SKM-1 (cell line): ENCODE results near the gene ENO4.

Experiments
- DNase-seq: peaks from one replicate; lab custom pipeline; 2025; ENCODE audit not compliant: unreplicated experiment; lab: John Stamatoyannopoulos, UW

Gene ENO4

GRCh38 chr10:116909307-116909706 lies 60.0 kb downstream of the ENO4 start:
- DNase-seq, result no peak

DNA sequence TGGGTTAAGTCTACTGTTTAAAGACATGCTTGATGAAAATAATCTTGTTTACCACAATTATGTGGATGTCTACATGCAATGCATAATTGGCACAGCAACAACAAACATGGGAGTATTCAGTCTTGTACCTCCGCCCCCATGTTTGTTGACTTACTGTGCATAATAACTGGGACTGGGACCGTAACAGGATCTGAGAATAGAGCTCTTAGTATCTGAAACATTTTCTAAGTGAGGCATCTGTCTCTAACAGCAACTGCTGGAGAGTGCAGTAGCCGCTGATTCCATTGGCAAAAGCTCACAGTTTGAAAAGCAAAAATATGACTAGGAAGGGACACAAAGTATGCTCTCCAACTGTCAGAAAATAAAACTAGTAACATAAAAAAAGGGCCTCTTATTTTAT lies 61.6 kb downstream of the ENO4 start:
- DNase-seq, result no peak

- DNase-seq, result no peak
Measured at GRCh38 chr10:116912162-116912561, 62.9 kb downstream of the ENO4 start.

DNA sequence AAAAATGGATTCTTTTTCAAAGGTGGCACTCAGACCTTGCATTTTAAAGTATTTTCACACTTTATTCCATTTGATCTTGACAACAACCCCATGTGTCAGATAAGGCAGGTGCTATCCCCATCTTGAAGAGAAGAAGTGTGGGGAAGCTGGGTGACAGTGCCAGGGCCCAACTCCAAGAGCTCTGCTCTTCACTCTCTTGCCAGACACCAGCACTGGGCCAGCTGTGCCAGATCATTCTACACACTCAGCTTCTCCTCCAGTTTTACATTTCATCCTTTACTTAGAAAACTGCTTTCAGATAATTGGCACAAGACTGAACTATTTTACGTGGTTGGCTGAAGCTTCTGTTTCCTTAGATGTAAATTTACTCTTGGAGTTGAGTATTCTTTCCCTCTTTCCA lies 64.4 kb downstream of the ENO4 start:
- no peak for DNase-seq

DNA sequence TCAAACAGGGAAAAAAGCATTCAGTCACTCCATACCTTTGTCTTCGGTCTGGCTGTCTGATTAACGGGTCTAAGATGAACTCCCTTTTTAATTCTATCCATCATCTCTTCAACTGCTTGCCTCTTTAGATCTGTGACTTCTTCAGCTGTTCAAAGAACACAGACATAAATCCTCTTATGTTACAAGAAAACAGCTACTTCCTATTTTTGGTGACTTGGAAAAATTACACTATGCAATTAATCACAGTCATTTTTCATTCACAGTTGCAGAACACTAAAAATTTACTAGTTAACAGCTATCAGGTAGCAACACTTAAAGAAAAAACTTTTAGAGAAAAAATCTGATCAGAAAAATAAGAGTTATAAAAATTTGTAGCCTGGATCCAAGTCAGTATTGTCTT lies 66.0 kb downstream of the ENO4 start:
- DNase-seq, result no peak

DNA sequence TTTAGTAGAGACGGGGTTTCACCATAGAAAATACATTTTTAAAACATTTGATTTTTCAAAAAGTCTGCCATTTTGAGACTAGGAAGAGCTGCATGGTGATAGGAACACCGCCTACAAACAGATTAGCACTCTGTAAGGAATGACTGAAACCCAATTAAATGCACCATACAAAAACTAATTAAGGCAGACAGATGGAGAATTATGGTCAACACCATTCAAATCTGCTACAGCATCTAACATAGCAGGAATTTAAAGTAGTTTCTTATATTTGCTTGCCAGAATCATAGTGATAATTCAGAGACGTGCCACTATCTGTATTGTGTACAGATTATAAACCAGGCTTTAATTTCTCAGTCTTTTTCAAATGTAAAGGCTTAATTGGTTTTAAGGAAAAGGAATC lies 68.2 kb downstream of the ENO4 start:
- no peak for DNase-seq

GRCh38 chr10:116918583-116918982 lies 69.3 kb downstream of the ENO4 start:
- no peak for DNase-seq

- no peak for DNase-seq
Measured at GRCh38 chr10:116919164-116919563, 69.9 kb downstream of the ENO4 start.

DNA sequence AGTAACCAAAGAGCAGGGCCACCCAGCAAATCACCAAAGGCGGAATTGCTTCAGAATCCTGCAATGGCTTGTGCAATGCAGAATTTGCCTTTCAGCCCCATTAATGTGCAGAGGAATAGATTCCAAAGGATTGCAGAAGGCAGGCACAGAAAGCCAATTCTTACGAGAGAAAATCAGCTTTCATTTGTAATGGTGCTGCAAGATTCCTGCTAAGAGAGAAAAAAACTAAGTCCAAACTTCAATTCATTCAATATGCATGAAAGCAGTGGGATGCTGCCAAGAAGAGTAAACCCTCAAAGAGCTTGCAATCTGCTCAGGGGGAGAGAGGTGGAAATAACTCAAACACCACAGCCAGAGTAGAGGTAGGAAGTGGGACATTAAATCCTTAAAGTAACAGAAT lies 70.4 kb downstream of the ENO4 start:
- DNase-seq, result no peak

- DNase-seq, result no peak
Measured at GRCh38 chr10:116925056-116925455, 75.8 kb downstream of the ENO4 start.

DNA sequence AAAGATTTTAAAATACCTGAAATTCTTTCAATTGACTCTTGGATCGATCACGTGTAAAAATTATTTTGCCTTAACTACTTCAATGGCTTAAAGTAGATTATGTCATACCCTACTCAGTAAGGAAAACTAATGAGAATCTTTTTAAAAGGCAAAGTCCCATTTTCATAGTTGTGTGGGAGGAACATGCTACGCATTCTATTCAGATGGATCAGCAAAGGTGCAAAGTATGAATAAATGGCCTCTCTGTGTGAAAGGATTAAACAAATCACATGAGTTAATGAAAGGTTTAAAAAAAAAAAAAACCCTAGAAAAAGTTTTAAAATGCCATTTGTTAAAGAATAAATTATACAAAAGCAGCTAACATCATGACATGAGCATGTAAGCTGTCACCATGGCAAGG lies 77.1 kb downstream of the ENO4 start:
- no peak for DNase-seq

DNA sequence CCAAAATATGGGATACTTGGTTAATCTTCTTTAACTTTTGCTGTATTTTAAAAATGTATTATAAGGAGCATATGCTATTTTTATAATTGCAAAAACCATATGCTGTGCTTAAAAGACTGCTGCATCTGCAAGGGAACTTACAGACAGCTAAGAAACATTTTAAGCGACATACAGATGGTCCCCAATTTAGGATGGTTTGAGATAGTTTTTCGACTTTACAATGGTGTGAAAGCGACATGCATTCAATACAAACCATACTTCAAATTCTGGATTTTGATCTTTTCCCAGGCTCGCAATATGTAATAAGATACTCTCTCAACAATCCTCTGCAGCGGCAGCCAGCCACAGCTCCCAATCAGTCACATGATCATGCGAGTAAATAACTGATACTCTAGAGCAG lies 82.5 kb downstream of the ENO4 start:
- no peak for DNase-seq
